Mucosa of descending colon (tissue), 3 donors: Measurements from ENCODE around the gene MKS1. TPM values are rescaled to one million over a fixed set of nuclear protein-coding genes. Genes with fewer than 3 reads are reported as not detected.

ENCODE experiments used
- ATAC-seq: fragments of 200-7000 bp; cut with Tn5 transposase; one replicate; pipeline ENCODE4 v1.9.1; 2020; ENCODE audit warnings: mild to moderate bottlenecking, moderate library complexity
- DNase-seq, 3 donors: peaks; one replicate each; pipeline ENCODE4 v3.0.0-alpha.2; 2020
- H3K36me3 ChIP-seq: fragments of 200-600 bp; one replicate; pipeline ENCODE4 v1.8.0; 2021; ENCODE audit warnings: low read depth, mild to moderate bottlenecking
- H3K4me1 ChIP-seq: fragments of 200-600 bp; one replicate; pipeline ENCODE4 v1.8.0; 2021; ENCODE audit warnings: low read depth, mild to moderate bottlenecking
- H3K4me3 ChIP-seq: fragments of 200-600 bp; one replicate; pipeline ENCODE4 v1.8.0; 2021; ENCODE audit warnings: mild to moderate bottlenecking
- H3K9me3 ChIP-seq: fragments of 200-600 bp; one replicate; pipeline ENCODE4 v1.8.0; 2021; ENCODE audit warnings: mild to moderate bottlenecking
- CTCF ChIP-seq: fragments of 200-600 bp; IDR thresholded peaks from one replicate; pipeline ENCODE4 v1.8.0; 2022; ENCODE audit warnings: antibody characterized with exemption, mild to moderate bottlenecking
- intact Hi-C, 2 donors: fragments of 100-400 bp; cut with DNase I in 1 of 2; cut with micrococcal nuclease in 1 of 2; formaldehyde crosslinking; loops; one replicate each; pipeline versions ENCODE4 v1.11.0 to v1.11.1; 2022; cut with DNase I, micrococcal nuclease
- total RNA-seq, 3 donors: library from RNA; stranded (reverse); fragmentation: NEBNext Ultra II Directional in 2 of 3; extraction: Animal tissue kit (Norgen Biotek cat#: 25700) in 2 of 3; gene quantifications; one replicate each; pipeline versions ENCODE4 v1.2.1 to v1.2.4, GENCODE V29; 2021 to 2023
- donor health status: DM: no; HTN: no; CAD: no; lungs with moderate emphysema.
- donor health status: DM: no; HTN: no; CAD: no.
- donor health status: DM: no; HTN: yes; CAD: no.

Gene MKS1
- total RNA-seq, 3 donors from 2014 or later, result 12.9 to 18.5 (median 14.7) TPM

- H3K4me3 ChIP-seq, result no peak overlapping the region
- peaks cover 6% of the 10 kb centered on the region for H3K4me1 ChIP-seq
- no peak for DNase-seq
- no peak for ATAC-seq
- no peaks in the 10 kb centered on the region for H3K9me3 ChIP-seq
- TF ChIP-seq CTCF, result no peak
- intact Hi-C loops, result no loop called here
- no peaks in the 10 kb centered on the region for H3K36me3 ChIP-seq
These were observed 33.1 kb upstream of the MKS1 start for GRCh38 chr17:58252141-58252540.

GRCh38 chr17:58250344-58251011 is 31.4 kb upstream of the MKS1 start:
- Histone ChIP-seq H3K9me3 (no peaks in the 10 kb centered on the region), H3K4me3 (no peak overlapping the region), H3K4me1 (peaks cover 6% of the 10 kb centered on the region), H3K36me3 (no peaks in the 10 kb centered on the region)
- no peak for TF ChIP-seq CTCF
- ATAC-seq (no peak), DNase-seq (no peak)
- intact Hi-C loops, result no loop called here

- H3K36me3 ChIP-seq, result no peaks in the 10 kb centered on the region
- no peak overlapping the region for H3K4me3 ChIP-seq
- peak; percentile 65 to 77 (median 68) for DNase-seq
- intact Hi-C loops, result no loop called here
- H3K9me3 ChIP-seq, result no peaks in the 10 kb centered on the region
- ATAC-seq, result peak; percentile 94
- peak; percentile 93 for TF ChIP-seq CTCF
- peaks cover 6% of the 10 kb centered on the region for H3K4me1 ChIP-seq
These were observed 30.4 kb upstream of the MKS1 start for GRCh38 chr17:58249270-58250133.

- intact Hi-C loops, result no loop called here
- DNase-seq (no peak), ATAC-seq (no peak)
- Histone ChIP-seq H3K4me1 (peaks cover 6% of the 10 kb centered on the region), H3K9me3 (no peaks in the 10 kb centered on the region), H3K36me3 (no peaks in the 10 kb centered on the region), H3K4me3 (no peak overlapping the region)
- no peak for TF ChIP-seq CTCF
These were observed 29.9 kb upstream of the MKS1 start for GRCh38 chr17:58248955-58249269.

GRCh38 chr17:58247511-58248363 is 28.7 kb upstream of the MKS1 start:
- intact Hi-C loops, result no loop called here
- TF ChIP-seq CTCF, result no peak
- Histone ChIP-seq H3K4me1 (peaks cover 6% of the 10 kb centered on the region), H3K4me3 (no peak overlapping the region), H3K9me3 (no peaks in the 10 kb centered on the region), H3K36me3 (no peaks in the 10 kb centered on the region)
- no peak for ATAC-seq
- no peak for DNase-seq
